Smooth muscle cell (in vitro differentiated cells): ENCODE data around the gene NHLH1. TPM values are rescaled to one million over a fixed set of nuclear protein-coding genes. Genes with fewer than 3 reads are reported as not detected.

ENCODE experiments used
- DNase-seq: peaks from one replicate; lab custom pipeline; 2025; ENCODE audit not compliant: unreplicated experiment; lab: John Stamatoyannopoulos, UW
- H2AFZ ChIP-seq: fragments of 200-600 bp; sonication (generic); 2 replicates; pipeline ENCODE4 v1.6.0; 2016; ENCODE audit warnings: antibody characterized with exemption, low read depth, mild to moderate bottlenecking
- H3F3A ChIP-seq: fragments of 200-600 bp; sonication (generic); 2 replicates; pipeline ENCODE4 v1.6.0; 2017; ENCODE audit warnings: antibody characterized with exemption, low read depth
- H3K27ac ChIP-seq: fragments of 200-600 bp; sonication (generic); 2 replicates; pipeline ENCODE4 v1.5.1; 2016; ENCODE audit warnings: low read depth, mild to moderate bottlenecking
- H3K27me3 ChIP-seq: fragments of 200-600 bp; sonication (generic); 2 replicates; pipeline ENCODE4 v1.6.1; 2016; ENCODE audit warnings: low read depth, mild to moderate bottlenecking
- H3K36me3 ChIP-seq: fragments of 200-600 bp; sonication (generic); 2 replicates; pipeline ENCODE4 v1.5.1; 2016; ENCODE audit warnings: low read depth
- H3K4me1 ChIP-seq: fragments of 200-600 bp; sonication (generic); 2 replicates; pipeline ENCODE4 v1.5.1; 2016; ENCODE audit warnings: low read depth
- H3K4me2 ChIP-seq: fragments of 200-600 bp; sonication (generic); 2 replicates; pipeline ENCODE4 v1.6.0; 2016; ENCODE audit warnings: mild to moderate bottlenecking
- H3K4me3 ChIP-seq: fragments of 200-600 bp; sonication (generic); 2 replicates; pipeline ENCODE4 v1.5.1; 2016; ENCODE audit warnings: mild to moderate bottlenecking
- H3K79me2 ChIP-seq: fragments of 200-600 bp; sonication (generic); 2 replicates; pipeline ENCODE4 v1.6.0; 2016; ENCODE audit warnings: low read depth, mild to moderate bottlenecking
- H3K9ac ChIP-seq: fragments of 200-600 bp; sonication (generic); 2 replicates; pipeline ENCODE4 v1.6.0; 2016; ENCODE audit warnings: low read depth
- H3K9me3 ChIP-seq: fragments of 200-600 bp; sonication (generic); replicated peaks from 2 replicates; pipeline ENCODE4 v1.5.1; 2016; ENCODE audit warnings: low read depth
- H4K20me1 ChIP-seq: fragments of 200-600 bp; sonication (generic); 2 replicates; pipeline ENCODE4 v1.6.0; 2016; ENCODE audit warnings: low read depth
- whole genome bisulfite sequencing: methylation state at CpG from one replicate; pipeline ENCODE4 v1.1.7; 2016; ENCODE audit warnings: low lambda C conversion rate; 5-methylcytosine and 5-hydroxymethylcytosine counted together
- polyA plus RNA-seq: library from polyadenylated mRNA; unstranded; fragments of >200 nt; fragmentation: Nextera tagmentation; extraction: Ambion mirVana; gene quantifications from 2 replicates; pipeline ENCODE4 v1.2.1, GENCODE V29; 2016
- small RNA-seq: library from RNA; depleted of rRNA; stranded (forward); fragments of <200 nt; gene quantifications from one replicate; pipeline ENCODE3, GENCODE V24; 2014
- total RNA-seq: library from RNA; depleted of rRNA; stranded (reverse); fragments of >200 nt; gene quantifications from 2 replicates; pipeline ENCODE4 v1.2.3, GENCODE V29; 2014
- TF ChIP-seq, protein P1 (sequence below): fragments of 200-600 bp; sonication (generic); IDR thresholded peaks from 2 replicates; pipeline ENCODE4 v1.5.1; 2017; ENCODE audit warnings: borderline replicate concordance, mild to moderate bottlenecking, antibody characterized with exemption; ENCODE audit not compliant: insufficient read depth, poor library complexity, severe bottlenecking

The NHLH1 gene
- total and polyA plus RNA-seq, 2 experiments from 2014 or later, result 0.27 TPM; not detected in 1

DNA sequence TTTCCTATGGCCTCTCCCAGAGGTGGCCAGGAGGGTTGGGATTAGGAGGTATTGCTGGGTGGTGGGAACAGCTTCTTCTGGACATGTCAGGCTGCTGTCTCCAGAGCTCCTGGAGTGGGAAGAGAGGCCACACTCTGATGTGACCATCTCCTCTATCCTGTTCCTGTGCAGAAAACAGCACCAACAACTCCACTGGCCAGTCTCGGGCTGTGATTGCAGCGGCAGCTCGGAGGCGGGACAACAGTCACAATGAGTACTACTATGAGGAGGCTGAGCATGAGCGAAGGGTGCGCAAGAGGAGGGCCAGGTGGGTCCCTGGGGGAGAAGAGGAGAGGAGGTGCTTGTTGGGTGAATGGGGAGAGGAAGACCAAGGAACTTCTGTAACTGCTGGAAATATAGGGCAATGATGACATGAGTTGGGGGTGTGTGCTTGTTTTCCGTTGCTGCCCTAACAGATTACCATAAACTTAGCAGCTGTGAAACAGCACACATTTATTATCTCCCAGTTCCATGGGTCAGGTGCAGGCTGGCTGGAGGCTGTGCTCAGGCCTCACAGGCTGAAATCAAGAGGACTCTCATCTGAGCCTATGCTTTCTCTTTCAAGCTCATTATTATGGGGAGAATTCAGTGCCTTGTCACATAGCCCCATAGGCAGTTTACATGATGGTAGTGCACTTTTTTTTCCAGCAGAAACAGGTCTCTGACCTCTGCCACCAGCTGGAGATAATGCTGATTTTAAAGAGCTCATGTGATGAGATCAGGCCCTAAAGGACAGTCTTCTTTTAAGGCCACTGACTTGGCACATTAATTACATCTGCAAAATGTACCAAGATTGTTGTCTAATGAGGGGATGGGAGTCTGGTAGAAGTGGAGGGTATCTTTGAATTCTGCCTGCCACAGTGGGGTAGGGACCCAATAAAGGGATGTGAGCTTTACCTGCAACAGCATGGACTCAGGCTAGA is 54.3 kb downstream of the NHLH1 start:
- no peak for DNase-seq

DNA sequence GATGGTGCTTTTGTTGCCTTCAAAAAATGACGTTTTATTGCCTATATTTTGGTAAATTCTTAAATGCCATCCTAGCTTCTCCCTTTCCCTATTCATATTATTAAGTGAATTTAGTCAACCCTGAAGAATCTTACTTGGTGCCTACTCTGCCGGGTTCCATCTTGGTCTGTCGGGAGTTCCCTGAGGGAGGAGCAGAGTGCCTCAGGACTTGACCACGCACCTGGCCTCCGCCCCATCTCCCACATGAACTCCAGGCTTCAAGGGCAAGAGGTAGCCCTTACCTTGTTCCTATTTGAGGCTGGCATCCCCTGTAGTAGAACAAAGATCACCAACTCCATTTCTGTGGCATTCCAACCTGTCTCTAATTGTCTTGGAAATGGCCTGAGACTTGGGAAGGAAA is 55.0 kb downstream of the NHLH1 start:
- no peak overlapping the region for H3K4me3 ChIP-seq
- TF ChIP-seq, protein P1, sequence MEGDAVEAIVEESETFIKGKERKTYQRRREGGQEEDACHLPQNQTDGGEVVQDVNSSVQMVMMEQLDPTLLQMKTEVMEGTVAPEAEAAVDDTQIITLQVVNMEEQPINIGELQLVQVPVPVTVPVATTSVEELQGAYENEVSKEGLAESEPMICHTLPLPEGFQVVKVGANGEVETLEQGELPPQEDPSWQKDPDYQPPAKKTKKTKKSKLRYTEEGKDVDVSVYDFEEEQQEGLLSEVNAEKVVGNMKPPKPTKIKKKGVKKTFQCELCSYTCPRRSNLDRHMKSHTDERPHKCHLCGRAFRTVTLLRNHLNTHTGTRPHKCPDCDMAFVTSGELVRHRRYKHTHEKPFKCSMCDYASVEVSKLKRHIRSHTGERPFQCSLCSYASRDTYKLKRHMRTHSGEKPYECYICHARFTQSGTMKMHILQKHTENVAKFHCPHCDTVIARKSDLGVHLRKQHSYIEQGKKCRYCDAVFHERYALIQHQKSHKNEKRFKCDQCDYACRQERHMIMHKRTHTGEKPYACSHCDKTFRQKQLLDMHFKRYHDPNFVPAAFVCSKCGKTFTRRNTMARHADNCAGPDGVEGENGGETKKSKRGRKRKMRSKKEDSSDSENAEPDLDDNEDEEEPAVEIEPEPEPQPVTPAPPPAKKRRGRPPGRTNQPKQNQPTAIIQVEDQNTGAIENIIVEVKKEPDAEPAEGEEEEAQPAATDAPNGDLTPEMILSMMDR, result no peak
- no peaks in the 10 kb centered on the region for H3K27me3 ChIP-seq
- H3K9ac ChIP-seq, result no peak overlapping the region
- no peaks in the 10 kb centered on the region for H3K36me3 ChIP-seq
- DNase-seq, result no peak
- no peaks in the 10 kb centered on the region for H3K79me2 ChIP-seq
- no peak overlapping the region for H2AFZ ChIP-seq
- H3K4me2 ChIP-seq, result no peak overlapping the region
- H4K20me1 ChIP-seq, result peaks cover under 1% of the 10 kb centered on the region
- H3F3A ChIP-seq, result no peaks in the 10 kb centered on the region
- WGBS, result 89% methylated on average over 5 of the region's 5 CpGs
- H3K9me3 ChIP-seq, result no peaks in the 10 kb centered on the region
- H3K4me1 ChIP-seq, result no peaks in the 10 kb centered on the region
- no peak overlapping the region for H3K27ac ChIP-seq

More for the DNA sequence above, 54.3 kb downstream of the NHLH1 start:
- no peaks in the 10 kb centered on the region for H3K27me3 ChIP-seq
- H3K4me1 ChIP-seq, result no peaks in the 10 kb centered on the region
- no peak overlapping the region for H3K27ac ChIP-seq
- H3K79me2 ChIP-seq, result no peaks in the 10 kb centered on the region
- H3K9me3 ChIP-seq, result no peaks in the 10 kb centered on the region
- H3K4me3 ChIP-seq, result no peak overlapping the region
- no peaks in the 10 kb centered on the region for H3F3A ChIP-seq
- 96% methylated on average over 7 of the region's 7 CpGs for WGBS
- H4K20me1 ChIP-seq, result peaks cover 6% of the 10 kb centered on the region
- no peak overlapping the region for H3K9ac ChIP-seq
- H3K36me3 ChIP-seq, result no peaks in the 10 kb centered on the region
- H2AFZ ChIP-seq, result no peak overlapping the region
- H3K4me2 ChIP-seq, result no peak overlapping the region
- TF ChIP-seq, protein P1, result no peak

Small RNAs within 50 kb of the gene (small RNA-seq; reads per million reads assigned to genes)
- gene RF00019 (not detected), gene RNU4-42P (not detected)

Other genes with a start within 250 kb of the NHLH1 start
- gene ATP1A4, start 215.5 kb upstream of the NHLH1 start, total RNA-seq, result not detected in 2 replicates
- not detected in 2 replicates for gene ATP1A4, start 215.5 kb upstream of the NHLH1 start, polyA plus RNA-seq
- gene CASQ1, start 176.5 kb upstream of the NHLH1 start, total RNA-seq, result 0.36 TPM in 1 of 2 replicates, not detected in the other
- gene CASQ1, start 176.5 kb upstream of the NHLH1 start, polyA plus RNA-seq, result 0.48 TPM in 1 of 2 replicates, not detected in the other
- 85.0 and 115 TPM in 2 replicates for gene PEA15, start 161.7 kb upstream of the NHLH1 start, total RNA-seq
- gene PEA15, start 161.7 kb upstream of the NHLH1 start, polyA plus RNA-seq, result 73.1 and 80.6 TPM in 2 replicates
- gene DCAF8, start 104.5 kb upstream of the NHLH1 start, total RNA-seq, result 56.7 and 63.6 TPM in 2 replicates
- gene DCAF8, start 104.5 kb upstream of the NHLH1 start, polyA plus RNA-seq, result 79.9 and 92.6 TPM in 2 replicates
- 40.2 and 47.1 TPM in 2 replicates for gene PEX19, start 81.9 kb upstream of the NHLH1 start, total RNA-seq
- 29.2 and 34.5 TPM in 2 replicates for gene PEX19, start 81.9 kb upstream of the NHLH1 start, polyA plus RNA-seq
- gene COPA, start 23.8 kb upstream of the NHLH1 start, total RNA-seq, result 171 and 197 TPM in 2 replicates
- gene COPA, start 23.8 kb upstream of the NHLH1 start, polyA plus RNA-seq, result 182 and 196 TPM in 2 replicates
- gene NCSTN, start 23.7 kb upstream of the NHLH1 start, total RNA-seq, result 67.4 and 73.4 TPM in 2 replicates
- 67.6 and 81.4 TPM in 2 replicates for gene NCSTN, start 23.7 kb upstream of the NHLH1 start, polyA plus RNA-seq
- 12.2 and 12.6 TPM in 2 replicates for gene VANGL2, start 33.5 kb downstream of the NHLH1 start, total RNA-seq
- 7.1 and 8.3 TPM in 2 replicates for gene VANGL2, start 33.5 kb downstream of the NHLH1 start, polyA plus RNA-seq
- gene SLAMF6, start 156.2 kb downstream of the NHLH1 start, total RNA-seq, result not detected in 2 replicates
- gene SLAMF6, start 156.2 kb downstream of the NHLH1 start, polyA plus RNA-seq, result not detected in 2 replicates
- not detected in 2 replicates for gene CD84, start 212.4 kb downstream of the NHLH1 start, total RNA-seq
- gene CD84, start 212.4 kb downstream of the NHLH1 start, polyA plus RNA-seq, result not detected in 2 replicates